22Rv1 (cell line): ENCODE measurements around the gene RACGAP1.

Source experiments
- H3K27ac ChIP-seq: fragments of 450-650 bp; 2 replicates; pipeline ENCODE4 v1.5.1; 2017
- ZFX ChIP-seq: fragments of 450-650 bp; IDR thresholded peaks from 2 replicates; pipeline ENCODE4 v1.6.1; 2017; ENCODE audit warnings: antibody characterized with exemption, borderline replicate concordance
- TF ChIP-seq, protein P1 (sequence below): fragments of 450-650 bp; IDR thresholded peaks from 2 replicates; pipeline ENCODE4 v1.5.1; 2017; ENCODE audit warnings: mild to moderate bottlenecking

RACGAP1 gene

DNA sequence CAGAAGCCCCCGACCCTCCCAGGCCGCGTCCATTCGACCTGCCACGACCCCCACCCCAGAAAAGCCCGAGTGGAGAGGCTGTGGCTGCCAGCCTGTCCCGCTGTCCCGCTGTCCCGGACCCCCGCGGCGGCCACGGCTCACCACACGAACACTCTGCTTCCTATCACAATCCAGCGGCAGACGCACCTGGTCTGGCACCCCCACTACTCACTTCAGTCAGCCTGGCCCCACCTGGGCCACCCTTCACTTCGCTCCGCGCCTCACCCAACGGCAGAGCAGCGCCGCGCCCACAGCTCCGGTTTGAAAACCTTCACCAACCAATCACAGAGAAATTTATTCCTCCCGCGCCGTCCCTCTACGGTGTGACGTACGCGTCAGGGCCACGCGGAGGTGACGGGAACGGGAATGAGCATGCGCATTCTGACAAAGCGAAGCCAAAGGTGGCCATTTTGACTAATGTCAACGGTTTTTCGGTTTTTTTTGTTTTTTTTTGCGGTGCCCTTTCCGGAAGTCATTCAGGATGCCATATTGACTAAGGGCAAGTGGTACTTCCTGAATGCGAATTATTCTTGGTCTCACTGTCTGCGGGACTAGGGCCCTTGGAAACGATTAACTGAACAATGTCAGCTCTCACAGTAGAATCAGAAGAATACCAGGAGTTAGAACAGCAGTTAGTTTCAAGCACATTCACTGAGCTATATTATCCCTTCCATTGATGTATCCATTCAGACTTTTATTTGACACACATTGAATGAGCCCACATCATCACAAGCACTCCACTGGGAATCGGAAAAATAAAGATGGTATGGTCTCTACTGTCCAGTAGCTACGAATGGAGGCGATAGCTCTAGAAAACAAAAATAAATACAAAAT lies at the start of gene RACGAP1:
Gene RACGAP1, minus strand, starts transcription at position 308 of the 873 bp plus-strand sequence. CDS start 8,779 bp downstream, outside the sequence.
- peak within 1 kb of the TSS; percentile 70 for H3K27ac ChIP-seq
- TF ChIP-seq, protein P1, sequence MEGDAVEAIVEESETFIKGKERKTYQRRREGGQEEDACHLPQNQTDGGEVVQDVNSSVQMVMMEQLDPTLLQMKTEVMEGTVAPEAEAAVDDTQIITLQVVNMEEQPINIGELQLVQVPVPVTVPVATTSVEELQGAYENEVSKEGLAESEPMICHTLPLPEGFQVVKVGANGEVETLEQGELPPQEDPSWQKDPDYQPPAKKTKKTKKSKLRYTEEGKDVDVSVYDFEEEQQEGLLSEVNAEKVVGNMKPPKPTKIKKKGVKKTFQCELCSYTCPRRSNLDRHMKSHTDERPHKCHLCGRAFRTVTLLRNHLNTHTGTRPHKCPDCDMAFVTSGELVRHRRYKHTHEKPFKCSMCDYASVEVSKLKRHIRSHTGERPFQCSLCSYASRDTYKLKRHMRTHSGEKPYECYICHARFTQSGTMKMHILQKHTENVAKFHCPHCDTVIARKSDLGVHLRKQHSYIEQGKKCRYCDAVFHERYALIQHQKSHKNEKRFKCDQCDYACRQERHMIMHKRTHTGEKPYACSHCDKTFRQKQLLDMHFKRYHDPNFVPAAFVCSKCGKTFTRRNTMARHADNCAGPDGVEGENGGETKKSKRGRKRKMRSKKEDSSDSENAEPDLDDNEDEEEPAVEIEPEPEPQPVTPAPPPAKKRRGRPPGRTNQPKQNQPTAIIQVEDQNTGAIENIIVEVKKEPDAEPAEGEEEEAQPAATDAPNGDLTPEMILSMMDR, result no peak
- TF ChIP-seq ZFX, result no peak

DNA sequence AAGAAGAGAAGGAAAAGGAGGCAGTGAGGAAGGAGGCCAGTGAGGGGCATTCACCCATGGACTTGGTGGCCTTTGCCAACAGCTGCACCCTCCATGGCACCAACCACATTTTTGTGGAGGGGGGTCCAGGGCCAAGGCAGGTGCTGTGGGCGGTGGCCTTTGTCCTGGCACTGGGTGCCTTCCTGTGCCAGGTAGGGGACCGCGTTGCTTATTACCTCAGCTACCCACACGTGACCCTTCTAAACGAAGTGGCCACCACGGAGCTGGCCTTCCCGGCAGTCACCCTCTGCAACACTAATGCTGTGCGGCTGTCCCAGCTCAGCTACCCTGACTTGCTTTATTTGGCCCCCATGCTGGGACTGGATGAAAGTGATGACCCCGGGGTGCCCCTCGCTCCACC lies 48.4 kb upstream of the RACGAP1 start:
- H3K27ac ChIP-seq, result no peak overlapping the region
- TF ChIP-seq, protein P1, result no peak
- no peak for TF ChIP-seq ZFX

DNA sequence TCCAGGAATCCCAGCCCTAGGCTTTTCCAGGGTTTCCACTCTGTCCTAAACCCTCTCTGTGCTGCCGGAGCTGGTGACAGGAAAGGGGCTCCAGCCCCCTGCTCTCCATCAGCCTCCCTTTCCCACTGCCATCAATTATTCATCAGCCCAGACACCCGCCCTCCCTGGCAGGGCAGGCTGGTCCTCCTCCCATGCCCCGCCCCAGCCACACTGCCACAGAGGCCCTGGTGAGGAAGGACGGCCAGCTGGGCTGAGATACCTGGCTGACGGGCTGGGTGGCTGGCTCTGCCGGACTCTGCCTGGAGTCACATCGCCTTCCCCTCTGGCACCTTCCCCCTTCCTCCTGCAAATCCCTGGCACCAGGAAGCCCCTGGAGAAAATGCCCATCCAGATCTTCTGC lies 47.9 kb upstream of the RACGAP1 start:
- no peak for TF ChIP-seq ZFX
- TF ChIP-seq, protein P1, result no peak
- H3K27ac ChIP-seq, result no peak overlapping the region

DNA sequence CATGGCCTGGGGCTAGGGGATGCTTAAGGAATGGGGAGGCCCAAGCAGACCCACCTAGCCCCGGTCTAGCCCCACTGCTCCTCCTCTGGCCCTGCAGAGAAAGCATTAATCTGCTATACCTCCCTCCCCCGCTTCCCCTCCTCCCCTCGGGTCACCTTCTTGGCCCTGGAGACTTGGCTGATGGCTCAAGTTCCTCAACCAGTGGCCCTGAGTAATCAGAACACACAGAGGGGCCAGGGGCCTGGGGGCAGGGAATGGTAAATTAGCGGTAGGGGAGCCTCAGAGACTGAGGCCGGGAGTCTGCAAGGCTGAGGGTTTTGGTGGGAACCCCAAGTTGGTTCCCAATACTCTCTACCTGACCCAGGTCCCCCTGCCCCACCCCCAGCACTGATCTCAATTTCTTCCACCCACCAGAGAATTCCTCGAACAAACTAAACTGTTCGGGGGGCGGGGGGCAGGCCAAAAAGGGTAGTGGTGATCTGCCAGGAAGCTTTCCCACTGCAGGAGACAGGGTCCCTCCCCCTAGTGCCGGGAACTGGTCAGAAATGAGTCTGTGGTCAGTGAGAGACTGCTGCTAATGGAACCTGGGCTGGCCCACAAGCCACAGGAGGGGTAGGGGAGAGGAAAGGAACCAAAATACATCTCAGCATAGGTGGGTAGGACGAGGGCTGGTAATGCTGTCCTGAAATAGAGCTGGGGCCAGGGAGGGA lies 47.1 kb upstream of the RACGAP1 start:
- no peak overlapping the region for H3K27ac ChIP-seq
- TF ChIP-seq, protein P1, result no peak
- no peak for TF ChIP-seq ZFX

- TF ChIP-seq, protein P1, result peak; percentile 98
- no peak for TF ChIP-seq ZFX
- H3K27ac ChIP-seq, result no peak overlapping the region
Measured at GRCh38 chr12:50070314-50071060, 45.2 kb upstream of the RACGAP1 start.

- TF ChIP-seq, protein P1, result no peak
- no peak for TF ChIP-seq ZFX
Measured at GRCh38 chr12:50069539-50069938, 44.2 kb upstream of the RACGAP1 start.

More at GRCh38 chr12:50069539-50069938, 44.2 kb upstream of the RACGAP1 start:
- no peak overlapping the region for H3K27ac ChIP-seq
